ENCODE results near the gene GYG2. TPM values are rescaled to one million over a fixed set of nuclear protein-coding genes. Genes with fewer than 3 reads are reported as not detected.

GYG2 gene
- total and polyA plus RNA-seq, 2 experiments from 2014 or later, result 41.4 to 44.3 TPM

DNA sequence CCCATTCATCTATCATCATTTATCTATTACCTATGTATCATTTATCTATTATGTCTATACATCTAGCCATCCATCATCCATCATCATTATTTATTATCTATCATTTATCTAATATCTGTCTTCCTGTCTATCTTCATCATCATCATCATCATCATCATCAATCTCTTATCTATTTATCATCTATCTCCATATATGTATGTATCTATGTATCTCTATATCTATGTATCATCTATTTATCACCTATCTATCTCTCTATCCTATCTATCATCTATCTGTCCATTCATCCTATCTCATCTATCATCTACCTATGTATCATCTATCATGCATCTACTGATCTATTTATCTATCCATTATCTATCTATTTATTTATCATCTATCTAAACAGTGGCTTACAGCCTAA is 3.8 kb upstream of the GYG2 start:
- H3K9me2 ChIP-seq (replicated peaks; ENCODE audit: insufficient read depth), result no peaks in the 10 kb centered on the region
- no peaks in the 10 kb centered on the region for H3K9me3 ChIP-seq (ENCODE audit: low read depth)
- TF ChIP-seq EZH2 (IDR thresholded peaks at IDR 0.05; ENCODE audit: borderline replicate concordance) (no peak), EZH2phosphoT487 (IDR thresholded peaks at IDR 0.05; ENCODE audit: low read depth, severe bottlenecking, unreplicated experiment) (no peak)
- TF ChIP-seq, protein P1, sequence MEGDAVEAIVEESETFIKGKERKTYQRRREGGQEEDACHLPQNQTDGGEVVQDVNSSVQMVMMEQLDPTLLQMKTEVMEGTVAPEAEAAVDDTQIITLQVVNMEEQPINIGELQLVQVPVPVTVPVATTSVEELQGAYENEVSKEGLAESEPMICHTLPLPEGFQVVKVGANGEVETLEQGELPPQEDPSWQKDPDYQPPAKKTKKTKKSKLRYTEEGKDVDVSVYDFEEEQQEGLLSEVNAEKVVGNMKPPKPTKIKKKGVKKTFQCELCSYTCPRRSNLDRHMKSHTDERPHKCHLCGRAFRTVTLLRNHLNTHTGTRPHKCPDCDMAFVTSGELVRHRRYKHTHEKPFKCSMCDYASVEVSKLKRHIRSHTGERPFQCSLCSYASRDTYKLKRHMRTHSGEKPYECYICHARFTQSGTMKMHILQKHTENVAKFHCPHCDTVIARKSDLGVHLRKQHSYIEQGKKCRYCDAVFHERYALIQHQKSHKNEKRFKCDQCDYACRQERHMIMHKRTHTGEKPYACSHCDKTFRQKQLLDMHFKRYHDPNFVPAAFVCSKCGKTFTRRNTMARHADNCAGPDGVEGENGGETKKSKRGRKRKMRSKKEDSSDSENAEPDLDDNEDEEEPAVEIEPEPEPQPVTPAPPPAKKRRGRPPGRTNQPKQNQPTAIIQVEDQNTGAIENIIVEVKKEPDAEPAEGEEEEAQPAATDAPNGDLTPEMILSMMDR (IDR thresholded peaks at IDR 0.05; ENCODE audit: poor library complexity), result no peak
- DNase-seq (ENCODE audit: low spot score), result no peak
- peaks cover 5% of the 10 kb centered on the region for H3K79me2 ChIP-seq
- no peaks in the 10 kb centered on the region for H3K4me1 ChIP-seq (ENCODE audit: insufficient read depth)
- no peaks in the 10 kb centered on the region for H3K36me3 ChIP-seq (replicated peaks; ENCODE audit: insufficient read depth, low read depth)
- H3K4me2 ChIP-seq, result no peak overlapping the region
- no peaks in the 10 kb centered on the region for H4K20me1 ChIP-seq (ENCODE audit: insufficient read depth, poor library complexity, severe bottlenecking)
- H3K27ac ChIP-seq, result no peak overlapping the region
- no peaks in the 10 kb centered on the region for H3K27me3 ChIP-seq
- H2AFZ ChIP-seq, result no peak overlapping the region
- no peak overlapping the region for H3K4me3 ChIP-seq

DNA sequence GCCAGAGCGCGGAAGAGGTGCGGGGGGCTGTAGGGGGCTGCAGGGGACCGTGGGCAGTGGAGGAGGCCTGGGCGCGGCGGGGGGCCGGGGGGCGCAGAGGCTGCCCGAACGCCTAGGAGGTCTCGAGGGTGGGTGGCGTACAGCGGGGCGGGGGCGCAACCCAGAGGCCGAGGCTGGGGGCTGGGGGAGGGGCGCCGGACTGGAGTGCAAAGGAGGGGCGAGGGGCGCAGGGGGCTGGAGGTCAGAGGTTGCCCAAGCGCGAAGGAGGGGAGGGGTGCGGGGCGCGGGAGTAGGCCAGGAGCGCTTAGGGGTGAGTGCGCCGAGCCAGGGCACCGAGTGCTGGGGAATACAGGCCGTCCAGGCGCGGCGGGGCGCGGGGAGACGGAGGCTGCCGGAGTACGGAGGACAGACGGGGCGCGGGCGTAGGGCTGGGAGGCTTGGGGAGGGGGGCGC is 255 bp downstream of the GYG2 start:
- no CpG with 5 or more reads among the region's 44 CpGs for WGBS (ENCODE audit: low lambda C conversion rate, missing lambda C conversion rate)
- H3K4me2 ChIP-seq, result peak overlapping the region; percentile 99

DNA sequence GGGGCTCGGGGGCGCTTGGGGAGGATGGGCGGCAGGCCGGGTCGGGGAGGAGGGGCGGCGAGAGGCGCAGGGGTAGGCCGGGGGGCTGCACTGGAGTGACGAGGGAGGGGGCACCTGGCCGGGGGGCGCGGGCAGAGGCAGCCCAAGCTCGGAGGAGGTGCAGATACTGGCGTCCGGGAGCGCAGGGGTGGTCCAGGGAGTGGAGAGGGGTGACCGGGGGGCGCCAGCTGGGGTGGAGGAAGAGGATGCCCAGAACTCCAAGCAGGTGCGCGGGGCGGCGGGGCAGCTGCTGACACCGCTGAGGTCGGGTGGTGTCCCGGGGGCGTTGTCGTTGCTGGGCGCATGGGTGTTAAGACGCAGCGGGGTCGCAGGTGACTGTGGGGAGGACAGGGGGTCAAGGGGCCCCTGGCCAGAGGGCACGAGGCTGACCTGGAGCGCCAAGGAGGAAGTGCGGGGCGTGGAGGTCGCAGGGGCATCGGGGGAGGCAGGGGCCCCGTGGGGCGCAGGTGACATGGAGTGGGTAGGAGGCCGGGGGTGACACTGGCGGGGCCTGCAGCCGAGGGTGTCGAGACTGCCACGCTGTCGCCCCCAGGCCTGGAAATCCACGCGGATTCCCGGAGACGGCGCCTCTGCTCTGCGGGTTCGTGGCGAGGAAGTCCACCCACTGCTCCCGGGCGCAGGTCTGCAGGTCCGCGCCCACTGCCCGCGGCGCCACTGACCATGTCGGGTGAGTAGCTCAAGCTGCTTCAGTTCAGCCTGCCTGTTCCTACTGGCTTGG is 928 bp downstream of the GYG2 start:
- Histone ChIP-seq H3K27me3 (no peaks in the 10 kb centered on the region), H3K27ac (no peak overlapping the region), H3K4me2 (peak overlapping the region; percentile 99), H3K4me1 (ENCODE audit: insufficient read depth) (peaks cover 3% of the 10 kb centered on the region), H3K4me3 (peak overlapping the region; percentile 93), H2AFZ (peak overlapping the region; percentile 41), H3K9me3 (ENCODE audit: low read depth) (no peaks in the 10 kb centered on the region), H3K79me2 (peaks cover 45% of the 10 kb centered on the region), H4K20me1 (ENCODE audit: insufficient read depth, poor library complexity, severe bottlenecking) (peaks cover 6% of the 10 kb centered on the region), H3K9me2 (replicated peaks; ENCODE audit: insufficient read depth) (no peaks in the 10 kb centered on the region), H3K36me3 (replicated peaks; ENCODE audit: insufficient read depth, low read depth) (no peaks in the 10 kb centered on the region)
- TF ChIP-seq, protein P1 (IDR thresholded peaks at IDR 0.05; ENCODE audit: poor library complexity), result no peak
- TF ChIP-seq EZH2phosphoT487 (IDR thresholded peaks at IDR 0.05; ENCODE audit: low read depth, severe bottlenecking, unreplicated experiment), result no peak
- TF ChIP-seq EZH2 (IDR thresholded peaks at IDR 0.05; ENCODE audit: borderline replicate concordance), result no peak
- 9% methylated on average over 30 of the region's 62 CpGs for WGBS (ENCODE audit: low lambda C conversion rate, missing lambda C conversion rate)
- peak; percentile 20 for DNase-seq (ENCODE audit: low spot score)

More for the DNA sequence above, 255 bp downstream of the GYG2 start:
- Histone ChIP-seq H3K9me3 (ENCODE audit: low read depth) (no peaks in the 10 kb centered on the region), H2AFZ (peak overlapping the region; percentile 41), H3K27ac (peak overlapping the region; percentile 68), H3K27me3 (no peaks in the 10 kb centered on the region), H3K4me3 (peak overlapping the region; percentile 93), H3K9me2 (replicated peaks; ENCODE audit: insufficient read depth) (no peaks in the 10 kb centered on the region), H3K36me3 (replicated peaks; ENCODE audit: insufficient read depth, low read depth) (no peaks in the 10 kb centered on the region), H3K4me1 (ENCODE audit: insufficient read depth) (peaks cover 3% of the 10 kb centered on the region), H3K79me2 (peaks cover 39% of the 10 kb centered on the region), H4K20me1 (ENCODE audit: insufficient read depth, poor library complexity, severe bottlenecking) (peaks cover 6% of the 10 kb centered on the region)
- TF ChIP-seq EZH2phosphoT487 (IDR thresholded peaks at IDR 0.05; ENCODE audit: low read depth, severe bottlenecking, unreplicated experiment) (no peak), EZH2 (IDR thresholded peaks at IDR 0.05; ENCODE audit: borderline replicate concordance) (no peak)
- TF ChIP-seq, protein P1 (IDR thresholded peaks at IDR 0.05; ENCODE audit: poor library complexity), result no peak
- peak; percentile 52 for DNase-seq (ENCODE audit: low spot score)

All from hepatocyte (in vitro differentiated cells).